Gastrocnemius medialis (tissue), 4 donors: ENCODE results near the gene SPRR5. TPM values are rescaled to one million over a fixed set of nuclear protein-coding genes. Genes with fewer than 3 reads are reported as not detected.

ENCODE experiments used
- ATAC-seq, 2 donors: fragments of 150-250 bp; one replicate each; pipeline ENCODE4 v1.9.1; 2016
- DNase-seq, 2 donors: peaks; one replicate each; pipeline ENCODE4 v3.0.0-alpha.2; 2019
- H3K27ac ChIP-seq, 4 donors: fragments of 200-600 bp; sonication (generic); 1 replicate in 1 of 4; 2 replicates in 3 of 4; pipeline ENCODE4 v1.5.1; 2016 to 2018; ENCODE audit warnings: mild to moderate bottlenecking in 2 of 4, moderate library complexity in 1 of 4
- H3K27me3 ChIP-seq, 3 donors: fragments of 200-600 bp; sonication (generic) in 2 of 3; 1 replicate in 1 of 3; 2 replicates in 2 of 3; pipeline versions ENCODE4 v1.5.1 to v1.6.0; 2016 to 2019; ENCODE audit warnings: mild to moderate bottlenecking in 1 of 3, moderate library complexity in 1 of 3
- H3K36me3 ChIP-seq, 2 donors: fragments of 200-600 bp; sonication (generic) in 1 of 2; one replicate each; pipeline ENCODE4 v1.5.1; 2017 to 2018
- H3K4me1 ChIP-seq, 2 donors: fragments of 200-600 bp; sonication (generic) in 1 of 2; one replicate each; pipeline ENCODE4 v1.5.1; 2016 to 2017; ENCODE audit warnings: mild to moderate bottlenecking in 2 of 2
- H3K4me3 ChIP-seq, 4 donors: fragments of 200-600 bp; sonication (generic) in 3 of 4; 1 replicate in 1 of 4; 2 replicates in 3 of 4; pipeline ENCODE4 v1.5.1; 2016 to 2019; ENCODE audit warnings: mild to moderate bottlenecking in 2 of 4
- H3K9me3 ChIP-seq, 3 donors: fragments of 200-600 bp; sonication (generic) in 2 of 3; 1 replicate in 1 of 3; 2 replicates in 2 of 3; pipeline ENCODE4 v1.5.1; 2016 to 2019
- CTCF ChIP-seq, 5 experiments: fragments of 450-650 bp in 3 of 5; fragments of 200-600 bp in 2 of 5; sonication (generic) in 2 of 5; IDR thresholded peaks in 4 of 5; conservative IDR thresholded peaks in 1 of 5; 1 replicate in 4 of 5; 2 replicates in 1 of 5; pipeline ENCODE4 v1.5.1; 2016 to 2019; ENCODE audit warnings: antibody characterized with exemption in 5 of 5, mild to moderate bottlenecking in 3 of 5, moderate library complexity in 3 of 5
- POLR2A ChIP-seq, 2 donors: fragments of 450-650 bp; IDR thresholded peaks; one replicate each; pipeline ENCODE4 v1.6.1; 2017; ENCODE audit warnings: antibody characterized with exemption in 2 of 2, mild to moderate bottlenecking in 2 of 2, moderate library complexity in 2 of 2
- in situ Hi-C, 4 donors: fragments of 200-750 bp; cut with MboI; loops; one replicate each; pipeline versions ENCODE4 v1.15.0 to v1.8.0; 2017; ENCODE audit warnings: low sequenced_read_pairs in 4 of 4
- intact Hi-C: fragments of 100-400 bp; cut with DNase I; formaldehyde crosslinking; loops from one replicate; pipeline ENCODE4 v1.15.1; 2023; ENCODE audit warnings: low total_unique reads
- total RNA-seq, 4 donors: library from RNA; depleted of rRNA; stranded (reverse); fragments of >200 nt; gene quantifications; one replicate each; pipeline versions ENCODE4 v1.1.0 to v1.2.3, GENCODE V29; 2016

The SPRR5 gene
- total RNA-seq, result not detected

GRCh38 chr1:152946651-152947256 is at the start of gene SPRR5:
Gene SPRR5 (plus strand): TSS chr1:152947206. CDS start chr1:152948555, 1,349 bp downstream.
- in situ Hi-C loops, result no loop called here
- TF ChIP-seq POLR2A (IDR thresholded peaks at IDR 0.05) (no peak), CTCF (IDR thresholded peaks at IDR 0.05 in 4 of 5, conservative IDR thresholded peaks at IDR 0.05 in 1 of 5) (no peak)

GRCh38 chr1:152899027-152899426 is 48.0 kb upstream of the SPRR5 start:
- no peak for ATAC-seq
- DNase-seq, result no peak
- intact Hi-C loops, result no loop called here
- Histone ChIP-seq H3K9me3 (no peaks in the 10 kb centered on the region), H3K4me3 (no peak overlapping the region), H3K27me3 (no peaks in the 10 kb centered on the region), H3K4me1 (no peaks in the 10 kb centered on the region), H3K36me3 (no peaks in the 10 kb centered on the region), H3K27ac (no peak overlapping the region)
- TF ChIP-seq CTCF (IDR thresholded peaks at IDR 0.05 in 4 of 5, conservative IDR thresholded peaks at IDR 0.05 in 1 of 5) (no peak), POLR2A (IDR thresholded peaks at IDR 0.05) (no peak)
- in situ Hi-C loops, result no loop called here

More at GRCh38 chr1:152946651-152947256, at the start of gene SPRR5:
- Histone ChIP-seq H3K27ac (no peak within 1 kb of the TSS), H3K4me3 (no peak within 1 kb of the TSS), H3K4me1 (no peaks in the 10 kb centered on the region), H3K27me3 (no peaks in the 10 kb centered on the region), H3K36me3 (no peaks in the 10 kb centered on the region), H3K9me3 (no peaks in the 10 kb centered on the region)
- DNase-seq (no peak), ATAC-seq (no peak)
- intact Hi-C loops, result no loop called here

- Histone ChIP-seq H3K4me1 (no peaks in the 10 kb centered on the region), H3K27me3 (no peaks in the 10 kb centered on the region), H3K4me3 (no peak overlapping the region), H3K27ac (no peak overlapping the region), H3K9me3 (no peaks in the 10 kb centered on the region), H3K36me3 (no peaks in the 10 kb centered on the region)
- in situ Hi-C loops (no loop called here), intact Hi-C loops (no loop called here)
- DNase-seq (no peak), ATAC-seq (no peak)
- no peak for TF ChIP-seq CTCF (IDR thresholded peaks at IDR 0.05 in 4 of 5, conservative IDR thresholded peaks at IDR 0.05 in 1 of 5)
- TF ChIP-seq POLR2A (IDR thresholded peaks at IDR 0.05), result no peak
Observed at GRCh38 chr1:152899883-152900282, 47.1 kb upstream of the SPRR5 start.

GRCh38 chr1:152901631-152902030 is 45.4 kb upstream of the SPRR5 start:
- intact Hi-C loops, result no loop called here
- ATAC-seq (no peak), DNase-seq (no peak)
- Histone ChIP-seq H3K27ac (no peak overlapping the region), H3K27me3 (no peaks in the 10 kb centered on the region), H3K4me1 (no peaks in the 10 kb centered on the region), H3K4me3 (no peak overlapping the region), H3K36me3 (no peaks in the 10 kb centered on the region), H3K9me3 (no peaks in the 10 kb centered on the region)
- TF ChIP-seq CTCF (IDR thresholded peaks at IDR 0.05 in 4 of 5, conservative IDR thresholded peaks at IDR 0.05 in 1 of 5) (no peak), POLR2A (IDR thresholded peaks at IDR 0.05) (no peak)
- in situ Hi-C loops, result no loop called here

- Histone ChIP-seq H3K4me1 (no peaks in the 10 kb centered on the region), H3K36me3 (no peaks in the 10 kb centered on the region), H3K27ac (no peak overlapping the region), H3K27me3 (no peaks in the 10 kb centered on the region), H3K4me3 (no peak overlapping the region), H3K9me3 (no peaks in the 10 kb centered on the region)
- TF ChIP-seq POLR2A (IDR thresholded peaks at IDR 0.05) (no peak), CTCF (IDR thresholded peaks at IDR 0.05 in 4 of 5, conservative IDR thresholded peaks at IDR 0.05 in 1 of 5) (no peak)
- DNase-seq (no peak), ATAC-seq (no peak)
- in situ Hi-C loops (no loop called here), intact Hi-C loops (no loop called here)
Observed at GRCh38 chr1:152902636-152903035, 44.4 kb upstream of the SPRR5 start.
